GM12865 (cell line): ENCODE results near the gene TOMM22.

Experiments used
- DNase-seq: peaks from one replicate; pipeline ENCODE4 v3.0.0; 2010; ENCODE audit warnings: low read depth
- H3K4me3 ChIP-seq: 2 replicates; pipeline ENCODE4 v1.5.1; 2011; ENCODE audit warnings: mild to moderate bottlenecking, low read depth, low read length, control low read depth
- CTCF ChIP-seq: IDR thresholded peaks from 2 replicates; pipeline ENCODE4 v1.5.1; 2011; ENCODE audit warnings: low read length, control low read depth, low read depth, inconsistent platforms; ENCODE audit not compliant: insufficient read depth; ENCODE audit errors: missing control alignments

The TOMM22 gene

DNA sequence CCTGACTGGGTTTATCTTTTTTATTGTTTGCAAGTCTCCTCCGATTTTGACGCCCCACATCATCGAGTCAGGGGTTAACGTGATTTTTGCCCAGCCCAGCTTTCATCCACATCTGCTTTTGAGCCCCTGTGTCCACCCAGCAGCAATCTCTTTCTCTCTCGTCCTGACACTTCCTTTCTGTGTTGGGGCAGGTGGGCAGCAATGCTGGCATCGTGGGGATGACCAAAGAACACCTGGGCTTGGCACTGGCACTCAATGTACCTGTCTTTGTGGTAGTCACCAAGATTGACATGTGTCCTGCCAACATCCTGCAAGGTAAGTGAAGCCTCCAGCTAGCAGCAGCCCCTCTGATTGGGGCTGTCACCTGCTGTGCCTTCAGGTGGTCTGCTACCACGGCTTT is 39.8 kb downstream of the TOMM22 start:
- TF ChIP-seq CTCF: no peak
- H3K4me3 ChIP-seq: no peak overlapping the region
- no peak for DNase-seq

- H3K4me3 ChIP-seq: no peak overlapping the region
- TF ChIP-seq CTCF: no peak
- DNase-seq: no peak
Observed at GRCh38 chr22:38724176-38724575, 42.4 kb downstream of the TOMM22 start.

GRCh38 chr22:38724926-38725571 is 43.3 kb downstream of the TOMM22 start:
- peak; percentile 47 for TF ChIP-seq CTCF
- peak; percentile 46 for DNase-seq
- no peak overlapping the region for H3K4me3 ChIP-seq

- H3K4me3 ChIP-seq: no peak overlapping the region
- DNase-seq: no peak
- TF ChIP-seq CTCF: no peak
Observed at GRCh38 chr22:38725900-38726655, 44.3 kb downstream of the TOMM22 start.

DNA sequence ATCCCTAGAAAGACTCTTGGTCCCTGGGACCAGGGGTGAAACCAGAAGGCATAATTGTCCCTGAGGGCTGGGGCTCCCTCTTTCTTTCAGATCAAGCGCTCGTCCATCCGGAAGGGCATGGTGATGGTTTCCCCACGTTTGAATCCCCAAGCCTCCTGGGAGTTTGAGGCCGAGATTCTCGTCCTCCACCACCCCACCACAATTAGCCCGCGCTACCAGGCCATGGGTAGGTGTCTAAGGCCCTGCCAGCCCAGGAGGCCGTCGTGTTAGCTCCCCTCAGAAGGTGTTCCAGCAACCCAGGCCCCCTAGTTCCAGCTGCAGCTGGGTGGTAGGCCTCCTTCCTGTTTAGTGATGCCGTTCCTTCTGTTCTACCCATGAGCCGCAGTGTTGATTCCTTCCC is 45.4 kb downstream of the TOMM22 start:
- no peak for TF ChIP-seq CTCF
- H3K4me3 ChIP-seq: no peak overlapping the region
- no peak for DNase-seq

GRCh38 chr22:38727530-38728451 is 46.0 kb downstream of the TOMM22 start:
- no peak for TF ChIP-seq CTCF
- no peak overlapping the region for H3K4me3 ChIP-seq
- no peak for DNase-seq
